Measurements from ENCODE around the gene TAP1.

The TAP1 gene

DNA sequence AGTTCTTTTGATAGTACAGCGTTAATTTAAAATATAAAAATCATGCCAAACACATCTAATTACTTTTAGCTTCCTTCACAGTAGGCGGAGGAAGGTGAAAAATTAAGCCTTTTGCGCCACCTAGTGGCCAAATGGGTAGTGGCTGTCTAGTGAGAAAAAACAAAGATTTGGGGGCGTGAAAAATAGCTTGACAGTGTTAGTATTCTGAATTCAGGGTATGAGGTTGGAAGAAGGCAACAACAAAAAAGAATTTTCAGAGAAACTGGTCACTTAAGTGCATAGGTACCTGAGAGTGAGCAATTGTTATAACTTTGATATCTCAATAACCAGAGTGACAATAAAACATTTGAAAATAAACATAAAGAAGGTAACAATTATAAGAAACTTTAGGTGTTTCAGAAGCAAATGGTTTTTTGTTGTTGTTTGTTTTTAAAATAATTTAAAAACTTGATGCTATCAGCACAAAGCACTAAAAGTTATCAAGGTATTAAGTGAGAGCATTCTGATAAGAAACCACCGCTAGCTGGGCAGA, 14.8 kb upstream of the TAP1 start:
- TF ChIP-seq EZH2phosphoT487 (IDR thresholded peaks at IDR 0.05; ENCODE audit: borderline replicate concordance, low read length) = no peak
- TF ChIP-seq, protein P1, sequence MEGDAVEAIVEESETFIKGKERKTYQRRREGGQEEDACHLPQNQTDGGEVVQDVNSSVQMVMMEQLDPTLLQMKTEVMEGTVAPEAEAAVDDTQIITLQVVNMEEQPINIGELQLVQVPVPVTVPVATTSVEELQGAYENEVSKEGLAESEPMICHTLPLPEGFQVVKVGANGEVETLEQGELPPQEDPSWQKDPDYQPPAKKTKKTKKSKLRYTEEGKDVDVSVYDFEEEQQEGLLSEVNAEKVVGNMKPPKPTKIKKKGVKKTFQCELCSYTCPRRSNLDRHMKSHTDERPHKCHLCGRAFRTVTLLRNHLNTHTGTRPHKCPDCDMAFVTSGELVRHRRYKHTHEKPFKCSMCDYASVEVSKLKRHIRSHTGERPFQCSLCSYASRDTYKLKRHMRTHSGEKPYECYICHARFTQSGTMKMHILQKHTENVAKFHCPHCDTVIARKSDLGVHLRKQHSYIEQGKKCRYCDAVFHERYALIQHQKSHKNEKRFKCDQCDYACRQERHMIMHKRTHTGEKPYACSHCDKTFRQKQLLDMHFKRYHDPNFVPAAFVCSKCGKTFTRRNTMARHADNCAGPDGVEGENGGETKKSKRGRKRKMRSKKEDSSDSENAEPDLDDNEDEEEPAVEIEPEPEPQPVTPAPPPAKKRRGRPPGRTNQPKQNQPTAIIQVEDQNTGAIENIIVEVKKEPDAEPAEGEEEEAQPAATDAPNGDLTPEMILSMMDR (IDR thresholded peaks at IDR 0.05; ENCODE audit: low read depth, low read length, poor library complexity, severe bottlenecking) = peak; percentile 94
- no peaks in the 10 kb centered on the region for H3K9me2 ChIP-seq (replicated peaks; ENCODE audit: control insufficient read depth, low read length)
- H3K9me3 ChIP-seq (ENCODE audit: control insufficient read depth, insufficient read depth, low read length) = no peaks in the 10 kb centered on the region
- no peaks in the 10 kb centered on the region; the same call in 1 of the 2 replicates for H3F3A ChIP-seq (ENCODE audit: control insufficient read depth, insufficient read depth)
- peak overlapping the region; percentile 63 for H3K4me2 ChIP-seq (ENCODE audit: low read length)
- no peaks in the 10 kb centered on the region for H3K79me2 ChIP-seq (ENCODE audit: control insufficient read depth, low read length)
- H3K27ac ChIP-seq (ENCODE audit: low read depth, low read length) = no peak overlapping the region
- H3K4me3 ChIP-seq (ENCODE audit: low read length) = peak overlapping the region; percentile 39
- no peaks in the 10 kb centered on the region for H3K36me3 ChIP-seq (ENCODE audit: control insufficient read depth, low read length)
- no peaks in the 10 kb centered on the region for H4K20me1 ChIP-seq (ENCODE audit: control insufficient read depth, insufficient read depth, low read depth, low read length)
- peaks cover 27% of the 10 kb centered on the region for H3K4me1 ChIP-seq (ENCODE audit: control insufficient read depth, low read length)
- no peaks in the 10 kb centered on the region for H3K27me3 ChIP-seq (ENCODE audit: control insufficient read depth, low read length)

DNA sequence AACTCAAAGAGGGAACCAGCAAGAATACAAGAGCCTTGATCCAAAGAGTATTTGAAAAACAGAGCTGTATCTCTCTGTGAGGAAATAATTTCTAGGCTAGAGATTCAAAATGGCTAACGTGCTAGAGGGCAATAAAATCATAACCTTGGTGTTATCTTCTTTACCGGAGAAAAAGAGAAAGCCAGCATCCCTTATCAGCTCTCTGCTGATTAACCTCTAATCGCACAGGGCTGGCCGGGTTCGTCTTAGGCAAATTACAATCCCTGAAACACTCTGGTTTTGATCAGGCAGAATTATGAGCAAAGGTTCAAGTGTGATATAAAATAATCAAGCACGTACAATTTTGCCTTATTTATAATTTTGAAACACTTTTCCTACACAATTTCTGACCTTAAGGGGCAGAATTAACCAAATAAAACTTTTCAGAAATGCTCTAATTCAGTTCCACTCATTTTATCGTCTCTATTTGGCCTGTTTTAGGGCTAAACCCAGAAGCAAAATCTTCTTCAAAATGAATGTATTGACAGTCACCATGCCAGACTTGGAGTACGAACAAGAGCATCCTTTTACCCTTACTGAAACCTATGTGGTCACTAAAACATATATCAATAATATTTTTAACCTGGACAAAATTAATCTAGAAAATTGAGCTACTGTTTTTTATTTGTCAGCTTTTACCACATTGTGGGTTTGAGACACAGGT, 14.2 kb upstream of the TAP1 start:
- Histone ChIP-seq H3K27ac (ENCODE audit: low read depth, low read length) (peak overlapping the region; percentile 52), H3K27me3 (ENCODE audit: control insufficient read depth, low read length) (no peaks in the 10 kb centered on the region), H3K9me3 (ENCODE audit: control insufficient read depth, insufficient read depth, low read length) (no peaks in the 10 kb centered on the region), H3K9me2 (replicated peaks; ENCODE audit: control insufficient read depth, low read length) (no peaks in the 10 kb centered on the region), H3K36me3 (ENCODE audit: control insufficient read depth, low read length) (no peaks in the 10 kb centered on the region), H4K20me1 (ENCODE audit: control insufficient read depth, insufficient read depth, low read depth, low read length) (no peaks in the 10 kb centered on the region), H3F3A (ENCODE audit: control insufficient read depth, insufficient read depth) (peaks cover 3% of the 10 kb centered on the region; the same call in 1 of the 2 replicates), H3K4me3 (ENCODE audit: low read length) (peak overlapping the region; percentile 39), H3K79me2 (ENCODE audit: control insufficient read depth, low read length) (no peaks in the 10 kb centered on the region), H3K4me2 (ENCODE audit: low read length) (peak overlapping the region; percentile 63), H3K4me1 (ENCODE audit: control insufficient read depth, low read length) (peaks cover 30% of the 10 kb centered on the region)
- TF ChIP-seq, protein P1 (IDR thresholded peaks at IDR 0.05; ENCODE audit: low read depth, low read length, poor library complexity, severe bottlenecking) = no peak
- TF ChIP-seq EZH2phosphoT487 (IDR thresholded peaks at IDR 0.05; ENCODE audit: borderline replicate concordance, low read length) = no peak

DNA sequence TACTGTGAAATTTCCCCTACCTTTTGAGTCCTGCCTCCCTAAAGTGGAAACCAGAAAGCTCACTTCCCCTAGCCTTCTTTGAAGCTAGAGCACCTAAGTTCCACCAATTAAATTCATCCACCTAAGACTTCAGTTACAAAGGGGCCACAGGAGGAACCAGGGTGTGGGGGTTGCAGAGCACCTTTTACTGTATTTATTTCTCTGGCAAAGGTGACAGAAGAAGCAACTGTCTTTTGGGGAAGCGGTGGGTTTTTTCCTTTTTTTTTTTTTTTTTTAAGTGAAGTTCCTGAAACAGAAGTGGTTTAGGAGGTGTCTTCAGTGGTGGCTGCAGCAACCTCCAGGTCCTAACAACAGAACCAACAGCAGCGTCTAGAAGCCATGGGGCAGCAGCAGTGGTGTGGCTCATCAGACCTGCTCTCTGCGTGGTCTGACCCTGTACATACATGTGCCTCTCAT, 13.5 kb upstream of the TAP1 start:
- Histone ChIP-seq H3K36me3 (ENCODE audit: control insufficient read depth, low read length) (no peaks in the 10 kb centered on the region), H3K4me2 (ENCODE audit: low read length) (peak overlapping the region; percentile 63), H4K20me1 (ENCODE audit: control insufficient read depth, insufficient read depth, low read depth, low read length) (no peaks in the 10 kb centered on the region), H3K79me2 (ENCODE audit: control insufficient read depth, low read length) (no peaks in the 10 kb centered on the region), H3F3A (ENCODE audit: control insufficient read depth, insufficient read depth) (peaks cover 3% of the 10 kb centered on the region; the same call in 1 of the 2 replicates), H3K4me3 (ENCODE audit: low read length) (peak overlapping the region; percentile 39), H3K4me1 (ENCODE audit: control insufficient read depth, low read length) (peaks cover 30% of the 10 kb centered on the region), H3K9me2 (replicated peaks; ENCODE audit: control insufficient read depth, low read length) (no peaks in the 10 kb centered on the region), H3K27ac (ENCODE audit: low read depth, low read length) (peak overlapping the region; percentile 52), H3K27me3 (ENCODE audit: control insufficient read depth, low read length) (no peaks in the 10 kb centered on the region), H3K9me3 (ENCODE audit: control insufficient read depth, insufficient read depth, low read length) (no peaks in the 10 kb centered on the region)
- no peak for TF ChIP-seq EZH2phosphoT487 (IDR thresholded peaks at IDR 0.05; ENCODE audit: borderline replicate concordance, low read length)
- TF ChIP-seq, protein P1 (IDR thresholded peaks at IDR 0.05; ENCODE audit: low read depth, low read length, poor library complexity, severe bottlenecking) = no peak
